Ovary (tissue), 9 donors: ENCODE results near the gene SESN1. TPM values are rescaled to one million over a fixed set of nuclear protein-coding genes. Genes with fewer than 3 reads are reported as not detected.
"Not testable (repeated sequence)": the region's sequence is repeated elsewhere in the genome, so short reads cannot be mapped to it uniquely, and the experiment has no call there.

Source experiments
- DNase-seq, 5 donors: peaks; one replicate each; pipeline ENCODE4 v3.0.0-alpha.2; 2019 to 2020
- H3K27ac ChIP-seq, 2 donors: fragments of 200-600 bp; one replicate each; pipeline versions ENCODE4 v1.5.1 to v1.8.0; 2019 to 2022
- H3K27me3 ChIP-seq: fragments of 200-600 bp; one replicate; pipeline ENCODE4 v1.8.0; 2022
- H3K36me3 ChIP-seq: fragments of 200-600 bp; sonication (generic); one replicate; pipeline ENCODE4 v1.5.1; 2019
- H3K4me1 ChIP-seq: one replicate; pipeline ENCODE4 v1.8.1; 2013; ENCODE audit warnings: mild to moderate bottlenecking, moderate library complexity; ENCODE audit not compliant: insufficient read depth
- H3K4me3 ChIP-seq: fragments of 200-600 bp; sonication (generic); one replicate; pipeline ENCODE4 v1.5.1; 2017
- H3K9me3 ChIP-seq, 2 donors: fragments of 200-600 bp in 1 of 2; sonication (generic) in 1 of 2; one replicate each; pipeline versions ENCODE4 v1.5.1 to v1.8.1; 2013 to 2019; ENCODE audit warnings: mild to moderate bottlenecking in 1 of 2, moderate library complexity in 1 of 2
- CTCF ChIP-seq, 3 donors: fragments of 450-650 bp in 2 of 3; fragments of 200-600 bp in 1 of 3; IDR thresholded peaks; one replicate each; pipeline versions ENCODE4 v1.5.1 to v1.8.0; 2016 to 2022; ENCODE audit warnings: antibody characterized with exemption in 3 of 3, mild to moderate bottlenecking in 1 of 3
- EP300 ChIP-seq: sonication (generic); formaldehyde crosslinking; IDR thresholded peaks from one replicate; pipeline ENCODE4 v1.6.1; 2017; ENCODE audit warnings: antibody characterized with exemption
- POLR2A ChIP-seq: fragments of 450-650 bp; IDR thresholded peaks from one replicate; pipeline ENCODE4 v1.6.1; 2017; ENCODE audit warnings: antibody characterized with exemption, mild to moderate bottlenecking, moderate library complexity
- WGBS, 3 donors: extraction: QIAGEN DNeasy Blood & Tissue Kit in 1 of 3; methylation state at CpG; one replicate each; pipeline versions ENCODE4 v1.1.5 to v1.1.7; 2013 to 2017; 5-methylcytosine and 5-hydroxymethylcytosine counted together
- intact Hi-C, 4 donors: fragments of 100-400 bp; cut with DNase I; formaldehyde crosslinking; loops; one replicate each; pipeline versions ENCODE4 v1.11.0 to v1.15.1; 2022 to 2023
- polyA plus RNA-seq, 2 donors: library from polyadenylated mRNA; stranded (reverse); fragments of 200-250 nt in 1 of 2; fragments of 350-450 nt in 1 of 2; fragmentation: Illumina TruSeq in 1 of 2; extraction: RNeasy Lipid Tissue Mini Kit (QIAGEN cat#74804) in 1 of 2; gene quantifications; one replicate each; pipeline ENCODE4 v1.2.3, GENCODE V29; 2013 to 2014
- total RNA-seq, 7 donors: library from RNA; depleted of rRNA in 2 of 7; stranded (reverse); fragments of >200 nt in 2 of 7; fragmentation: NEBNext Ultra II Directional in 3 of 7; extraction: Animal tissue kit (Norgen Biotek cat#: 25700) in 3 of 7; gene quantifications; one replicate each; pipeline versions ENCODE4 v1.1.0 to v1.2.4, GENCODE V29; 2016 to 2023
- donor health status: DM: no; HTN: no; CAD: no; lungs with moderate emphysema.
- donor health status: DM: no; HTN: no; CAD: no.
- donor health status: Bipolar disorder and iron deficiency.
- donor health status: DM: yes; HTN: yes; CAD: no.
- donor health status: DM: no; HTN: no; CAD: no.
- donor health status: DM: yes; HTN: yes; CAD: no.

SESN1 gene
- total and polyA plus RNA-seq, 9 donors: 36.5 to 97.2 (median 65.4) TPM

- Histone ChIP-seq H3K36me3 (no peaks in the 10 kb centered on the region), H3K27me3 (no peaks in the 10 kb centered on the region), H3K4me1 (no peaks in the 10 kb centered on the region), H3K9me3 (no peaks in the 10 kb centered on the region), H3K27ac (no peak overlapping the region), H3K4me3 (no peak overlapping the region)
- TF ChIP-seq EP300 (no peak), CTCF (IDR thresholded peaks at IDR 0.05) (no peak), POLR2A (no peak)
- no peak for DNase-seq
- intact Hi-C loops: no loop called here
- 82 to 90% (median 88%) methylated on average over 1 of the region's 1 CpG for WGBS, 3 donors
These were observed 111.5 kb downstream of the SESN1 start for GRCh38 chr6:108983151-108983550.

- DNase-seq: no peak
- no peaks in the 10 kb centered on the region for H3K36me3 ChIP-seq
- H3K9me3 ChIP-seq: no peaks in the 10 kb centered on the region
- no peak overlapping the region for H3K4me3 ChIP-seq
- WGBS, 3 donors: 89 to 96% (median 96%) methylated on average over 10 of the region's 10 CpGs
- intact Hi-C loops: no loop called here
- TF ChIP-seq EP300 (no peak), CTCF (IDR thresholded peaks at IDR 0.05) (no peak), POLR2A (no peak)
- no peak overlapping the region for H3K27ac ChIP-seq
- H3K4me1 ChIP-seq: no peaks in the 10 kb centered on the region
- H3K27me3 ChIP-seq: no peaks in the 10 kb centered on the region
These were observed 112.2 kb downstream of the SESN1 start for GRCh38 chr6:108982154-108983113.

- 88 to 100% (median 98%) methylated on average over 1 of the region's 1 CpG for WGBS, 3 donors
- H3K36me3 ChIP-seq, intact Hi-C loops, DNase-seq, H3K4me1 ChIP-seq, H3K4me3 ChIP-seq, H3K27ac ChIP-seq, H3K9me3 ChIP-seq, H3K27me3 ChIP-seq: not testable (repeated sequence)
These were observed 116.0 kb downstream of the SESN1 start for GRCh38 chr6:108978638-108979037.

GRCh38 chr6:108974201-108974600 lies 120.4 kb downstream of the SESN1 start:
- intact Hi-C loops: no loop called here
- no peak for DNase-seq
- Histone ChIP-seq H3K9me3 (no peaks in the 10 kb centered on the region), H3K36me3 (no peaks in the 10 kb centered on the region), H3K4me1 (no peaks in the 10 kb centered on the region), H3K4me3 (no peak overlapping the region), H3K27ac (no peak overlapping the region), H3K27me3 (no peaks in the 10 kb centered on the region)
- TF ChIP-seq EP300 (no peak), POLR2A (no peak), CTCF (IDR thresholded peaks at IDR 0.05) (no peak)
- WGBS, 3 donors: 90 to 97% (median 95%) methylated on average over 1 of the region's 1 CpG

- 85 to 90% (median 85%) methylated on average over 2 of the region's 2 CpGs for WGBS, 3 donors
- no peaks in the 10 kb centered on the region for H3K27me3 ChIP-seq
- TF ChIP-seq CTCF (IDR thresholded peaks at IDR 0.05): no peak
- TF ChIP-seq POLR2A: no peak
- no peak for TF ChIP-seq EP300
- no peak for DNase-seq
- H3K36me3 ChIP-seq: no peaks in the 10 kb centered on the region
- H3K9me3 ChIP-seq: no peaks in the 10 kb centered on the region
- no peak overlapping the region for H3K27ac ChIP-seq
- intact Hi-C loops: no loop called here
- peaks cover 7% of the 10 kb centered on the region for H3K4me1 ChIP-seq
- H3K4me3 ChIP-seq: no peak overlapping the region
These were observed 124.9 kb downstream of the SESN1 start for GRCh38 chr6:108969776-108970175.
